DLD1 (cell line): ENCODE results near the gene CASP10.

Experiments
- in situ Hi-C: cut with HindIII; loops from 2 replicates; pipeline ENCODE4 v1.10.0; 2017; ENCODE audit warnings: low sequenced_read_pairs

CASP10 gene

DNA sequence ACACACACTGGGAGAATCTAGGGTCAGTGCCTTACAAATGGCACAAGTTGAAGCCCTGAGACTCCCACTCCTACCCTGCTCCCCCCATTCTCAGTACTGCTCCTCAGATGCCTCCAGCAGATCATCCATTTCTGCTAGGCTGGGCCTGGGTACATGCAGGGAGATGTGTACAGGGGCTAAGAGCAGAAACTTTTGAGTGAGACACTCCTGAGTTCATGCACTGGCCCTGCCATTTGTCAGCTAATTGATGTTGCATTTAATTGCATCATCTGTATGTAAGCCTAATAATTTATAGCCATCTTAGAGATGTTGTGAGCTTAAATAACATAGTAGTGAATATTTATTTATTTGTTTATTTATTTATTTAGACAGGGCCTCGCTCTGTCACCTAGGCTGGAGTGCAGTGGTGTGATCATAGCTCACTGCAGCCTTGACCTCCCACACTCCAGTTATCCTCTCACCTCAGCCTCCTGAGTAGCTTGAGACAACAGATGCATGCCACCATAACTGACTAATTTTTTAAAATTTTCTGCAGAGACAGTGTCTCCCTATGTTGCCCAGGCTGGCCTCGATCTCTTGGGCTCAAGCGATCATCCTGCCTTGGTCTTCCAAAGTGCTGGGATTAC, 72.6 kb downstream of the CASP10 start:
- in situ Hi-C loops, result loop anchor here (25.0 kb wide), 1 partner anchor 132 kb away; no protein-coding TSS in a partner anchor

DNA sequence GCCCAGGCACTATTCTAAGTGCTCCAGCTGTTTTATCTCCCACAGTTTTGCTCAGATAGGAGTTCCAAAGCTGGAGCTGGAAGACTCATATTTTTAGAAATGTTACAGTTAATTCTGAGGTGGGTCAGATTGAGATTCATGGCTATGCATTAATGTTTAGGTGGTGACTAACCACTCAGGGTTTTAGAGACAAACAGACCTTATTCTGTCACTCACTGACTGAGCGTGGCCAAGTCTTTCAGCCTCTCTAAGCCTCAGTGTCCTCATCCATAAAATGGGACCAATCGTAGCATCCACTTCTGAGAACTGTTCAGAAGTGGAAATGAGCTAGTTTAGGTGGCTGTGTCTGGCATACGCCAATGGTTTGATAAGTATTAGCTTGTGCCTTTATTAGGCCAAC, 73.1 kb downstream of the CASP10 start:
- in situ Hi-C loops, result loop anchor here (25.0 kb wide), 1 partner anchor 131 kb away; no protein-coding TSS in a partner anchor

DNA sequence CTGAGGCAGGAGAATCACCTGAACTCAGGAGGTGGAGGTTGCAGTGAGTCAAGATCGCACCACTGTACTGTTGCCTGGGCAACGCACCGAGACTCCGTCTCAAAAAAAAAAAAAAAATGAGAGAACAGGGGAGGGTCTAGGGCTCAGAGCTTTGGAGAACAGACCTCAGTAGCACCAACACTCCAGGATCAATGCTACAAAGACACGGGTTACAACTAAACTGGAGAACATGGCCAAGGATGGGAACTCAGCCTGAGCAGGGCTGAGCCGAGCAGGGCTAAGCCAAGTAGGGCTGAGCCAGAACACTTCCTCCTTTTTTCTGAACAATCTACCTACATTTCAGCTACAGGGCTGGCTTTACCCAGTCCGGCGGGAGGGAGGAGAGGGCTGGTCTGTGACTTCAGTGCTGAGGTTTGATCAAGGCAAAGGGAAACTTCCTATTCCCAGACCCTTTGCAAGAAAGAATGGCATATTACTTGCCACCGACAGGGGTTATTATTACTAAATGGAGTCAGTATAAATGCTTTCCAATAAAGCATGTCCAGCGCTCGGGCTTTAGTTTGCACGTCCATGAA, 74.5 kb downstream of the CASP10 start:
- in situ Hi-C loops, result loop anchor here (25.0 kb wide), 1 partner anchor 130 kb away; no protein-coding TSS in a partner anchor

DNA sequence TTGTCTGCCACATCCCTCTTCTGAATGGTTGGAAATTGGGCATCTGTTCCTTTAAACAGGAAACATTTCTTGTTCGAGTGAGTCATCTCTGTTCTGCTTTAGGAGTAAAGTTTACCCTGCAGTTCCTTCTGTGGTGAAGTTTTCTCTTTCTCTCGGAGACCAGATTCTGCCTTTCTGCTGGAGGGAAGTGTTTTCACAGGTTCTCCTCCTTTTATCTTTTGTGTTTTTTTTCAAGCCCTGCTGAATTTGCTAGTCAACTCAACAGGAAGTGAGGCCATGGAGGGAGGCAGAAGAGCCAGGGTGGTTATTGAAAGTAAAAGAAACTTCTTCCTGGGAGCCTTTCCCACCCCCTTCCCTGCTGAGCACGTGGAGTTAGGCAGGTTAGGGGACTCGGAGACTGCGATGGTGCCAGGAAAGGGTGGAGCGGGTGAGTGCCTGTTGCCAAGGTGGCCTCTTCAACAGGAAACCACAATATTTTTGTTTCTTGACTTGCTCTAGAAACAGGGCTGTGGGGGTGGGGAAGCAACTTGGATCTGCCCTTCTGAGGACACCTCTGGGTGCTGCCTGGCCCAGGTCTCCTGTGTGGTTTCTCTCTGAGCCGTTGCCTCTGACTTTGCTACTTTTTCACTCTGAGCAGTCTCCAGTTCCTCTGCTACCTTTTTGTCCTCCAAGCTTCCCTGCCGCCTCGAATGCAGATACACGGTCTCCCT, 75.2 kb downstream of the CASP10 start:
- in situ Hi-C loops, result loop anchor here (25.0 kb wide), 1 partner anchor 129 kb away; no protein-coding TSS in a partner anchor

DNA sequence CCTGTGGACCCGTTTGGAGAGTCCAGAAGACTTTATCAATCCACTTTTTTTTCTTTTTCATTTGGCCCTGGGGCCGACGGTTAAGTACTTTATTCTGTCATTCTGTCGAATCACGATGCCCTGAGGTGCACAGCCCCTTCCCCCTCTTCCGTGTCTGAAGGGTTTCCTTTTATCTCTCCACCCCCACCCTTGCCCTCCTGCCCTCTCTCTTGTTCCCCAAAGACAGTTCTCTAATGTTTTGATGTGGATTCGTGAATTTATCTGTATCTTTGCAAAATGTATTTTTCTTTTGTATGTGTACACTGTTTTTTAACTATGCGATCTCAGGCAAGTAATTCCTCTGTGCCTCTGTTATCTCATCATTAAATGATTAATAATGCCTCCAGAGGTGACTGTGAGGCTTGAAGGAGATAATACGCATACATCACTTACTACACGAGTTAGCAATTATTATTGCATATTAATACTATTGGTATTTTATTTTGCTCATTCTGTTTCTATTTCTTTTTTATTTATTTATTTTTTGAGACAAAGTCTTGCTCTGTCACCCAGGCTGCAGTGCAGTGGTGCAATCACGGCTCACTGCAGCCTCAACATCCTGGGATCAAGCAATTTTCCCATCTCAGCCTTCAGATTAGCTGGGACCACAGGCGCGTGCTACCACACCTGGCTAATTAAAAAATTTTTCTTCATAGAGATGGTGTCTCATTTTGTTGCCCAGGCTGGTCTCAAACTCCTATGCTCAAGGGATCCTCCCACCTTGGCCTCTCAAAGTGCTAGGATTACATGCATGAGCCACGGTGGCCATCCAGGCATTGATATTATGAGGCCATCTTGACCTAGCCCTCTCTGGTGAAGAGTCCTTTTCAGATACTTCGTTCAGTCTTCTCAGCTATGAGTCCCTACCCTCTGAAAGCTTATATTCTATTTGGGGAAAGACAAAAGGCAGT, 76.0 kb downstream of the CASP10 start:
- in situ Hi-C loops, result loop anchor here (25.0 kb wide), 1 partner anchor 128 kb away; no protein-coding TSS in a partner anchor

- in situ Hi-C loops, result loop anchor here (25.0 kb wide), 1 partner anchor 127 kb away; no protein-coding TSS in a partner anchor
Observed at GRCh38 chr2:201260302-201260800, 77.4 kb downstream of the CASP10 start, which contains the start of gene CASP8. TSS of gene CASP8 (plus strand) at chr2:201260536. CDS start at chr2:201266487, 5,951 bp downstream.

GRCh38 chr2:201261471-201261870, 78.5 kb downstream of the CASP10 start:
- in situ Hi-C loops, result loop anchor here (25.0 kb wide), 1 partner anchor 126 kb away; no protein-coding TSS in a partner anchor

- in situ Hi-C loops, result loop anchor here (25.0 kb wide), 1 partner anchor 125 kb away; no protein-coding TSS in a partner anchor
Observed at GRCh38 chr2:201261906-201262305, 79.0 kb downstream of the CASP10 start.

- in situ Hi-C loops, result loop anchor here (25.0 kb wide), 1 partner anchor 125 kb away; no protein-coding TSS in a partner anchor
Observed at GRCh38 chr2:201262718-201263117, 79.8 kb downstream of the CASP10 start.

GRCh38 chr2:201263779-201264178, 80.8 kb downstream of the CASP10 start:
- in situ Hi-C loops, result loop anchor here (25.0 kb wide), 1 partner anchor 124 kb away; no protein-coding TSS in a partner anchor

DNA sequence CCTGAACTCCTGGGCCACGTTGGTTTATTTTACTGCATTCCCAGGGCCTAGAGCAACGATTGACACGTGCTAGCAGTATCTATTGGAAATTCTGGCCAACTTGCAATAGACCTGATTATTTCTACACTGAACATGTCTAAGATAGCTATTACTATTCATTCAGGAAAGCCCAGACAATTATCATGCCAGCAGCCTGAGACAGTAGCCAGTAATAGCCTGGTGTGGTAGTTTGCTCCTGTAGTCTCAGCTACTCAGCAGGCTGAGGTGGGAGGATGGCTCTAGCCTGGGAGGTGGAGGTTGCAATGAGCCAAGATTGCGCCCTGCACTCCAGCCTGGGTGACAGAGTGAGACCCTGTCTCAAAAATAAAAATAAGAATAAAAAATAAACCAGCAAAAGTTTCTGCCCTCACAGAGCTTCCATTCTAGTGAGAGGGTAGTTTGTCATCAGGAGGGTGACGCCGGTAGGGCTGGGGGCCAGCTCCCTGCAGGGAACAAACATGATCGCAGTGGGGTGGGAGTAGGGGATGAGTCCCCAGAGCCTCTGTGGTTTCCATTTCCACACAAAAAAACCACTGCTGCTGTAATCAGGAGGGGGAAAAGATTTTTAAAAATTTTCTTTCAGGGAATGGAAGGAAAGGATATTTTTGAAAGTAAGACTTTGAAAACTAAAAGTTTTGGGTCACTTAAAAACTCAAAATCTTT, 81.7 kb downstream of the CASP10 start:
- in situ Hi-C loops, result loop anchor here (25.0 kb wide), 1 partner anchor 123 kb away; no protein-coding TSS in a partner anchor

DNA sequence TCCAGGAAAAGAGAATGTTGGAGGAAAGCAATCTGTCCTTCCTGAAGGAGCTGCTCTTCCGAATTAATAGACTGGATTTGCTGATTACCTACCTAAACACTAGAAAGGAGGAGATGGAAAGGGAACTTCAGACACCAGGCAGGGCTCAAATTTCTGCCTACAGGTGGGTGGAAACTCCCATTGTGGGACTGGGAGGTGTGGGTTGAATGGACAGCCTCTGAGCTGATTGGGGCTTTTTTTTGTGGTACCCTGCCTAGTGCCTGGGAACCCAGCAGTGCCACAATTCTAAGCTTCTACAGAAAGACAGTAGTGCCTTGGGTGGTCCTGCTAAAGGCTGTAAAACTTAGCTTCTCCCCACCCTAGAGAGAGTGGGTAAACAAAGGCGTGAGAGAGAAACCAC, 83.7 kb downstream of the CASP10 start:
- in situ Hi-C loops, result loop anchor here (25.0 kb wide), 1 partner anchor 121 kb away; no protein-coding TSS in a partner anchor

DNA sequence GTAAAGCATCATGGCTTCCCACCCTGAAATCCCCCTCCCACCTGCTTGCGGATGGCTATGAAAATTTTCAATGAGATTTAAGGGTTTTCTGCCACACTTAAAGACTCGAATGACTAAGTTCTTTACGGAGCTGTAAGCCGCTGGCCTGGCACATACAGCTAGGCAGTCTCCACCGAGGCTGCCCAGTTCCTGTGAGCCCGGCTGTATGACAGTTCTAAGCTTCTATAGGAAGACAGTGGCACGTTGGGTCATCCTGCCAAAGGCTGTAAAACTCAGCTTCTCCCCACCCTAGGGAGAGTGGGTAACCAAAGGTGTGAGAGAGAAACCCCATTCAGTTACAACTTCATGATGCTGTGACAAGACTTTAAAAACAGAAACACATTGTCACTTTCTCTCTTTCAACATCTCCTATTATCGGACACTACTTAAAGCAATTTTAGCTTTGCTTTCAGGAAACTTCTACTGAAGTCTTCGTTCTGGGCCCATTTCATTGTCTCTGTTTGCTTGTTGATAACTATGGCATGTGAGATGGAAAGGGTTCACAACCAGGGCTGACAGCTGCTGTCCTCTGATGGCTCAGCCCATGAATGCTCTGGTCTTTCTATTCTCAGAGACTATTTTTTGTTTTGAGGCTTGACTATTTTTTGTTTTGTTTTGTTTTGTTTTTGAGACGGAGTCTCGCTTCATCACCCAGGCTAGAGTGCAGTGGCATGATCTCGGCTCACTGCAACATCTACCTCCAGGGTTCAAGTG, 84.5 kb downstream of the CASP10 start:
- in situ Hi-C loops, result loop anchor here (25.0 kb wide), 1 partner anchor 120 kb away; no protein-coding TSS in a partner anchor

GRCh38 chr2:201269764-201270163, 86.8 kb downstream of the CASP10 start:
- in situ Hi-C loops, result loop anchor here (25.0 kb wide), 1 partner anchor 118 kb away; no protein-coding TSS in a partner anchor

DNA sequence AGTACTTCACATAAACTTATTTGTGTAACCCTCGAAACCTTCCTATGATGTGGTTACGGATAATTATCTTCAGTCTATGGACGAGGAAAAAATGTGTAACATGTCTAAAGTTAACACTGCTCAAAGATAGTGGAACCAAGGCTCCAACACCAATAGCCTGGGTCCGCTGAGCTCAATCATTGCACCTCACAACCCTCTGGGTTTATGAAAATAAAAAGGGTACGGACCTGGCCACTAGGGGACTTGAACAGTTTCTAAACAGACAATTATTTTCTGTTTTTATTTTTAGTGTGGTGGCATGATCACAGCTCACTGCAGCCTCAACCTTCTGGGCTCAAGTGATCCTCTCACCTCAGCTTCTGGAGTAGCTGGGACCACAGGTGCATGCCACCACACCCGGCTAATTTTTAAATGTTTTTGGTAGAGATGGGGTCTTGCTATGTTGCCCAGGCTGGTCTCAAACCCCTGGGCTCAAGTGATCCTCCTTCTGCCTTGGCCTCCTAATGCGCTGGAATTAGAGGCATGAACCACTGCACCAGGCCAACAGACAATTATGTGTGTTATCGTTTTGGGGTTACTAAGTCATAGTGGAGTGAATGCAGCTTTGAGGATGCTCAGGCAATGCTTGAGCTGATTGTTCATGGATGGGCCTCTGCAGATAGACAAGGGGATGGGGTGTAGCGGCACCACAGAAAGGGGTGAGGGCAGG, 87.5 kb downstream of the CASP10 start:
- in situ Hi-C loops, result loop anchor here (25.0 kb wide), 1 partner anchor 117 kb away; no protein-coding TSS in a partner anchor

- in situ Hi-C loops, result loop anchor here (25.0 kb wide), 1 partner anchor 115 kb away; no protein-coding TSS in a partner anchor
Observed at GRCh38 chr2:201271917-201272316, 89.0 kb downstream of the CASP10 start.

GRCh38 chr2:201273330-201273983, 90.5 kb downstream of the CASP10 start:
- in situ Hi-C loops, result loop anchor here (25.0 kb wide), 1 partner anchor 114 kb away; no protein-coding TSS in a partner anchor
